ENCODE results near the gene EZR.
"Not testable (repeated sequence)": the region's sequence is repeated elsewhere in the genome, so short reads cannot be mapped to it uniquely, and the experiment has no call there.

EZR gene

DNA sequence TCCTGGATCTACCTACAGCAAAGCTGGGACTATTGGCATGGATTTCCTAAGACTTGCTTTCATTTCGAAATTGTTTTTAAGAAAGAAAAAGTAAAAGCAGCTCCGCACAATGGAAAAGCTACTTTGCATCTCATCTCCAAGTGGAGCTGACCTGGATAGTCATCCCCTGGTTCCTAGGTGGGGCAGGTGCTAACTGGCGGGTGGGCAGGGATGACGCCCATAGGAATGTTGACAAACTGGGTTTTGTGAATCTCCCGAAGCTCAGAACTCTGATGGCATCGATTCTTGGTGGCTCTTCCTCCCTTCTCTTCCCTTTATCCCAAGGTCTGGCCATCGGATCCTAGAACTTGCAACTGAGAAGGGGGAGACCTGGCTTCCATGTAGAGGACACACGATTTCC lies 12.4 kb upstream of the EZR start:
- TF ChIP-seq, protein P1, sequence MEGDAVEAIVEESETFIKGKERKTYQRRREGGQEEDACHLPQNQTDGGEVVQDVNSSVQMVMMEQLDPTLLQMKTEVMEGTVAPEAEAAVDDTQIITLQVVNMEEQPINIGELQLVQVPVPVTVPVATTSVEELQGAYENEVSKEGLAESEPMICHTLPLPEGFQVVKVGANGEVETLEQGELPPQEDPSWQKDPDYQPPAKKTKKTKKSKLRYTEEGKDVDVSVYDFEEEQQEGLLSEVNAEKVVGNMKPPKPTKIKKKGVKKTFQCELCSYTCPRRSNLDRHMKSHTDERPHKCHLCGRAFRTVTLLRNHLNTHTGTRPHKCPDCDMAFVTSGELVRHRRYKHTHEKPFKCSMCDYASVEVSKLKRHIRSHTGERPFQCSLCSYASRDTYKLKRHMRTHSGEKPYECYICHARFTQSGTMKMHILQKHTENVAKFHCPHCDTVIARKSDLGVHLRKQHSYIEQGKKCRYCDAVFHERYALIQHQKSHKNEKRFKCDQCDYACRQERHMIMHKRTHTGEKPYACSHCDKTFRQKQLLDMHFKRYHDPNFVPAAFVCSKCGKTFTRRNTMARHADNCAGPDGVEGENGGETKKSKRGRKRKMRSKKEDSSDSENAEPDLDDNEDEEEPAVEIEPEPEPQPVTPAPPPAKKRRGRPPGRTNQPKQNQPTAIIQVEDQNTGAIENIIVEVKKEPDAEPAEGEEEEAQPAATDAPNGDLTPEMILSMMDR (IDR thresholded peaks at IDR 0.05; ENCODE audit: low read depth, low read length): no peak
- Histone ChIP-seq H3K4me1 (peaks cover 7% of the 10 kb centered on the region), H3K9me3 (no peaks in the 10 kb centered on the region), H3K36me3 (no peaks in the 10 kb centered on the region), H3K4me3 (ENCODE audit: low read depth, low read length) (no peak overlapping the region), H3K27me3 (no peaks in the 10 kb centered on the region)
- no peak for DNase-seq

DNA sequence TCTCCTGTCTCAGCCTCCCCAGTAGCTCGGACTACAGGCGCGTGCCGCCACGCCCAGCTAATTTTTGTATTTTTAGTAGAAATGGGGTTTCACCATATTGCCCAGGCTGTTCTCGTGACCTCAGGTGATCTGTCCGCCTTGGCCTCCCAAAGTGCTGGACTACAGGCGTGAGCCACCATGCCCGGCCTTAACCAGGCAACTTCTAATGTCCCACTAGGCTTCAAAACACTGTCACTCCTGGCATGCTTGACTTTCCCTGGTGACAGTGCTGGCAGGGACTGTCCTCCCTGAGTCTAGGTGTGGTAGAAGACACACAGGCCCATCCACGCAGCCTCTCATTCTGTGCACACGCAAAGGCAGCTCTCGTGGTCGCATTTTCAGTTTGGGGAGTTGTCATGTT lies 11.6 kb upstream of the EZR start:
- H3K4me3 ChIP-seq (ENCODE audit: low read depth, low read length): no peak overlapping the region
- TF ChIP-seq, protein P1 (IDR thresholded peaks at IDR 0.05; ENCODE audit: low read depth, low read length): no peak
- no peaks in the 10 kb centered on the region for H3K9me3 ChIP-seq
- DNase-seq: no peak
- H3K27me3 ChIP-seq: no peaks in the 10 kb centered on the region
- peaks cover 5% of the 10 kb centered on the region for H3K4me1 ChIP-seq
- H3K36me3 ChIP-seq: no peaks in the 10 kb centered on the region

DNA sequence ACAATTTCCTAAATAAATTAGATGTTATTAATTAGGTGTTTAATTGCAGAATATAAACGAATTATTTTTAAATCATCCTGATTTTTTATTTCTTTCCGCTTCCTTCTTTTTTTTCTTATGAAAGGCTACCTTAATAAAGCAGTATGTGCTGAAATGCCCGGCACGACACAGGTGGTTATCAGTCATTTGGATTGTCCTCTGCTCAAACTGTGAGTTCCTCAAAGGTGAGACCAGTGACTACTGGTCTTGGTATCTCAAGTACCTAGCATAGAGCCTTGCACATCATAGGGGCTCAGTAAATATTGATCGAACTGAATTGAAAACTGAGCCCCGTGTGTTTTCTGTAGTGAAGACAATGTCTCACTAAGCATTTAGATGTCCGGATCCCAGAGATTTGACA lies 9.6 kb upstream of the EZR start:
- Histone ChIP-seq H3K4me1 (peaks cover 3% of the 10 kb centered on the region), H3K4me3 (ENCODE audit: low read depth, low read length) (no peak overlapping the region), H3K36me3 (no peaks in the 10 kb centered on the region), H3K9me3 (no peaks in the 10 kb centered on the region), H3K27me3 (no peaks in the 10 kb centered on the region)
- TF ChIP-seq, protein P1 (IDR thresholded peaks at IDR 0.05; ENCODE audit: low read depth, low read length): no peak
- DNase-seq: no peak

DNA sequence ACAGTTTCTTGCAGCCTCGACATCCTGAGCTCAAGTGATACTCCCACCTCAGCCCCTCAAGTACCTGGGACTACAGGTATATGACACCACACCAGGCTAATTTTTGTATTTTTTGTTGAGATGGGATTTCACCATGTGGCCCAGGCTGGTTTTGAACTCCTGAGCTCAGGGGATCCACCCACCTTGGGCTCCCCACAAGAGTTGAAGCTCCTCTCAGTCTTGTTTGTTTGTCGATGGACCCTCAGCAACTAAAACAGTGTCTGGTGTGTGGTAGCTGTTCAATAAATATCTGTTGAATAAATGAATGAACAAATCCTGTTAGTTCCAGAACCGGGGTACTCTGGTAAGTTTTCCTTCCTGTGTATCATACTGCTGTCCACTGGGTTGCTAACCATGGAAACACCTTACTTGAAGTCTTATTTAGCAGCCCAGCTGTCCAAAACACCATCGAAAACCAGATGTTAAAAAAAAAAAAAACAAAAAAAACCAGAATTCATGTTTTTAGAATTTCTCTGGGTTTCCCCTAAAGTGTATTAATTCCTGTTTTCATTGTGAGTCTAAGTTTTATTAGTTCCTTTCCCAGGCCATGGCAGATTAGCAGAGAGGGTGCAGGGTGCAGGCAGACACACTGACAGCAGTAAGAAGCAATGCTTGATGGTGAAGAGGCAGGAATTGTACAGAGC lies 7.8 kb upstream of the EZR start:
- Histone ChIP-seq H3K4me1 (no peaks in the 10 kb centered on the region; the same call in none of the 2 replicates), H3K4me3 (ENCODE audit: low read depth, low read length) (no peak overlapping the region), H3K27me3 (no peaks in the 10 kb centered on the region), H3K36me3 (no peaks in the 10 kb centered on the region), H3K9me3 (no peaks in the 10 kb centered on the region)
- no peak for DNase-seq
- TF ChIP-seq, protein P1 (IDR thresholded peaks at IDR 0.05; ENCODE audit: low read depth, low read length): no peak

DNA sequence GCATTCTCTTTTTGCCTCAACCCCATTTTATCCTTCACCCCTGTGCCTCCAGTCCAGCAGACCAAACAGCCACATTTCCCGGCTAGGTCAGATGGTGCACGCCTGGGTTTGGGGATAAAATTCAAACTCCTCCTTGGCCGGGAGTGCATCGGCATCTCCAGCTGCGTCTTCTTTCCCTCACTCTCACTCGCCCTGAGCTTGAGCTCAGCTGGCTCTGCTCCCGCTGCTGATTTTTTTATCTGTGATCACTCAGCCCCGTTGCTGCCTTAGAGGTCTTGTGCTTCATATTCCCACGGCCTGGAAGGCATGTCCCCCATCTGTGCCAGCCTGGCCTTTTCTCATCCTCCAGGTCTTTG lies 6.8 kb upstream of the EZR start:
- Histone ChIP-seq H3K4me1 (no peaks in the 10 kb centered on the region; the same call in 1 of the 2 replicates), H3K9me3 (no peaks in the 10 kb centered on the region), H3K4me3 (ENCODE audit: low read depth, low read length) (no peak overlapping the region), H3K27me3 (no peaks in the 10 kb centered on the region), H3K36me3 (no peaks in the 10 kb centered on the region)
- TF ChIP-seq, protein P1 (IDR thresholded peaks at IDR 0.05; ENCODE audit: low read depth, low read length): no peak
- no peak for DNase-seq

DNA sequence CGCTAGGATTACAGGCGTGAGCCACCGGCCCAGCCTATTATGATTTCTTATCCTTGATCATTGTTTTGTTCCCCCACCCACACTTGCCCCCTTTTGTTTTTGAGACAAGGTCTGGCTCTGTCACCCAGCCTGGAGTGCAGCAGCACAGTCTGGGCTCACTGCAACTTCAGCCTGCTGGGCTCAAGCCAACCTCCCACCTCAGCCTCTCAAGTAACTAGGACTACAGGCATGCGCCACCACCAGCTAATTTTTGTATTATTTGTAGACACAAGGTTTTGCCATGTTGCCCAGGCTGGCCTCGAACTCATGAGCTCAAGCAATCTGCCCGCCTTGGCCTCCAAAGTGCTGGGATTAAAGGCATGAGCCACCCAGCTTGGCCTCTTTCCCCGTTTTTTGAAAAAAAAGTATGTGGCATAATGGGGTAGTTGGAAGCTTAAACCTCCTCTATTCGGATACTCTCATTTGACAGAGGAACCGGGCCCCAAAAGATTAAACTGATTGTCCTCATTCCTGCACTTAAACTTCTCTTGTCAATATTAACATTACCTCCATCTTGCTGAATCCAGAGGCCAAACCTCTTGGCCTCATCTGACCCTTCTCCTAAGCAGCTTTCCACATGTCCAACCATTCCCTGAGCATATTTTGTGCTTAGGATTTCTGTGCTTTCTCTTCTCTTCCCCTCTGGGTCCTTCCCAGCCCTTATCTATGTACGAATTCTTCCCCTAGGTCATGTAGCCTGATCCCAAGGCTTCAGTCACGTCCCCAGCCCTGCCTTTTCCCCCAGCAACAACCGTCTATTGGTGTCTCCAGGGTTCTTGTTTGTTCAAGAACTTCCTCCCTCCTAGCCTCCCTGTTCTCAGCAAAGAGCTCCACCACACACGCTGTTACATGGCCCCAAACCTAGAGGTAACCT lies 6.1 kb upstream of the EZR start:
- DNase-seq: no peak
- no peaks in the 10 kb centered on the region for H3K27me3 ChIP-seq
- TF ChIP-seq, protein P1 (IDR thresholded peaks at IDR 0.05; ENCODE audit: low read depth, low read length): no peak
- H3K4me1 ChIP-seq: no peaks in the 10 kb centered on the region; the same call in 1 of the 2 replicates
- H3K36me3 ChIP-seq: no peaks in the 10 kb centered on the region
- no peak overlapping the region for H3K4me3 ChIP-seq (ENCODE audit: low read depth, low read length)
- no peaks in the 10 kb centered on the region for H3K9me3 ChIP-seq

DNA sequence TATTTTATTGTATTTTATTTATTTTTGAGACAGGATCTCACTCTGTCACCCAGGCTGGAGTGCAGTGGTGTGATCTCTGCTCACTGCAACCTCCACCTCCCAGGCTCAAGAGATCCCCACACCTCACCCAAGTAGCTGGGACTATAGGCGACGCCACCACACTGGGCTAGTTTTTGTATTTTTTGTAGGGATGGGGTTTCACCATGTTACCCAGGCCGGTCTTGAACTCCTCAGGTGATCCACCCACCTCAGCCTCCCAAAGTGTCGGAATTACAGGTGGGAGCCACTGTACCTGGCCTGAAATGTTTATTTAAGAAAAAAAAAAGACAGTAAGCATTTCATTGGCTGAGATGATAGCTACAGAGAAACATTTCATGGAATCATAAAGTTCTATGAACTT lies 4.4 kb upstream of the EZR start:
- H3K36me3 ChIP-seq: not testable (repeated sequence)

More for the DNA sequence above, 4.4 kb upstream of the EZR start:
- H3K9me3 ChIP-seq; DNase-seq; H3K4me1 ChIP-seq; H3K27me3 ChIP-seq; H3K4me3 ChIP-seq (ENCODE audit: low read depth, low read length): not testable (repeated sequence)
